VCaP (cell line): Measurements from ENCODE around the gene IFT88.

Experiments used
- H3K27ac ChIP-seq: fragments of 450-650 bp; 2 replicates; pipeline ENCODE4 v1.5.1; 2017
- CTCF ChIP-seq: fragments of 450-650 bp; conservative IDR thresholded peaks from 2 replicates; pipeline ENCODE4 v1.5.1; 2017; ENCODE audit warnings: mild to moderate bottlenecking, moderate library complexity

IFT88 gene

GRCh38 chr13:20566898-20567874, at the start of gene IFT88:
Gene IFT88, plus strand, starts transcription at chr13:20567157. Its CDS starts 7,229 bp downstream, at chr13:20574386.
- peak within 1 kb of the TSS; percentile 89 for H3K27ac ChIP-seq
- no peak for TF ChIP-seq CTCF

GRCh38 chr13:20518660-20519100, 48.3 kb upstream of the IFT88 start:
- H3K27ac ChIP-seq, result no peak overlapping the region
- no peak for TF ChIP-seq CTCF

GRCh38 chr13:20519875-20520274, 47.1 kb upstream of the IFT88 start:
- H3K27ac ChIP-seq, result no peak overlapping the region
- no peak for TF ChIP-seq CTCF

GRCh38 chr13:20521364-20522115, 45.4 kb upstream of the IFT88 start:
- TF ChIP-seq CTCF, result no peak
- H3K27ac ChIP-seq, result no peak overlapping the region

GRCh38 chr13:20525144-20525600, 41.8 kb upstream of the IFT88 start:
- no peak for TF ChIP-seq CTCF
- peak overlapping the region; percentile 87 for H3K27ac ChIP-seq

- peak within 1 kb of the TSS; percentile 87 for H3K27ac ChIP-seq
- no peak for TF ChIP-seq CTCF
These were observed 41.1 kb upstream of the IFT88 start, which contains the start of gene CRYL1 for GRCh38 chr13:20525601-20526544. Gene CRYL1, minus strand, starts transcription at chr13:20525857. Its CDS starts 63 bp downstream, at chr13:20525794.
